ENCODE measurements around the gene HPSE2.

The HPSE2 gene

GRCh38 chr10:99005254-99005653 is 230.4 kb downstream of the HPSE2 start:
- ATAC-seq = no peak
- TF ChIP-seq ZFP30 (CRISPR knock-in tag; IDR thresholded peaks at IDR 0.05) = 0 out of 2 replicates have a peak, but pooled peaks have one; percentile 19
- TF ChIP-seq ISL1 (CRISPR knock-in tag; IDR thresholded peaks at IDR 0.05) = no peak

DNA sequence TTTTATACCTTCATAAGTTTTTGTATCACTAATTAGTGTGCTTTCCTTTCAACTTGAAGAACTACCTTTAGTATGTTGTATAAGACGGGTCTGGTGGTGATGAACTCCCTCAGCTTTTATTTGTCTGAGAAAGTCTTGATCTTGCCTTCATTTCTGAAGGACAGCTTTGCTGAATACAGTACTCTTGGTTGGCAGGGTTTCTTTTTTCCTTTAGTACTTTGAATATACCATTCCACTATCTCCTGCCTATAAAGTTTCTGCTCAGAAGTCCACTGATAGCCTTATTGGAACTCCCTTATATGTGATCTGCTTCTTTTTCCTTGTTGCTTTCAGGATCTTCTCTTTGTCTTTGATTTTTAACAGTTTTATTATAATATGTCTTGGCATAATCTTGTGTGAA is 230.9 kb downstream of the HPSE2 start:
- ATAC-seq = no peak
- no peak for TF ChIP-seq SNAI2 (CRISPR knock-in tag; IDR thresholded peaks at IDR 0.05)
- no peak for TF ChIP-seq ZNF565 (CRISPR knock-in tag; conservative IDR thresholded peaks at IDR 0.05; ENCODE audit: low read depth)
- no peak for TF ChIP-seq ZFP30 (CRISPR knock-in tag; IDR thresholded peaks at IDR 0.05)
- no peak for TF ChIP-seq ZFP3 (CRISPR knock-in tag; IDR thresholded peaks at IDR 0.05)
- TF ChIP-seq ISL1 (CRISPR knock-in tag; IDR thresholded peaks at IDR 0.05) = no peak
- TF ChIP-seq, protein P1, sequence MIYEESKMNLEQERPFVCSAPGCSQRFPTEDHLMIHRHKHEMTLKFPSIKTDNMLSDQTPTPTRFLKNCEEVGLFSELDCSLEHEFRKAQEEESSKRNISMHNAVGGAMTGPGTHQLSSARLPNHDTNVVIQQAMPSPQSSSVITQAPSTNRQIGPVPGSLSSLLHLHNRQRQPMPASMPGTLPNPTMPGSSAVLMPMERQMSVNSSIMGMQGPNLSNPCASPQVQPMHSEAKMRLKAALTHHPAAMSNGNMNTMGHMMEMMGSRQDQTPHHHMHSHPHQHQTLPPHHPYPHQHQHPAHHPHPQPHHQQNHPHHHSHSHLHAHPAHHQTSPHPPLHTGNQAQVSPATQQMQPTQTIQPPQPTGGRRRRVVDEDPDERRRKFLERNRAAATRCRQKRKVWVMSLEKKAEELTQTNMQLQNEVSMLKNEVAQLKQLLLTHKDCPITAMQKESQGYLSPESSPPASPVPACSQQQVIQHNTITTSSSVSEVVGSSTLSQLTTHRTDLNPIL (CRISPR knock-in tag; IDR thresholded peaks at IDR 0.05; ENCODE audit: low read depth) = no peak
- TF ChIP-seq ZNF70 (CRISPR knock-in tag; IDR thresholded peaks at IDR 0.05) = no peak
- no peak for TF ChIP-seq TSHZ2 (CRISPR knock-in tag; IDR thresholded peaks at IDR 0.05)
- TF ChIP-seq ESRRG (CRISPR knock-in tag; IDR thresholded peaks at IDR 0.05) = no peak
- no peak for TF ChIP-seq POU6F1 (CRISPR knock-in tag; IDR thresholded peaks at IDR 0.05; ENCODE audit: borderline replicate concordance, low read depth)
- no peak for TF ChIP-seq ARNTL (CRISPR knock-in tag; IDR thresholded peaks at IDR 0.05; ENCODE audit: borderline replicate concordance, low read depth)
- TF ChIP-seq PPARA (CRISPR knock-in tag; IDR thresholded peaks at IDR 0.05; ENCODE audit: borderline replicate concordance) = no peak
- TF ChIP-seq GLIS3 (CRISPR knock-in tag; IDR thresholded peaks at IDR 0.05) = no peak
- no peak for TF ChIP-seq ZC3H10 (CRISPR knock-in tag; IDR thresholded peaks at IDR 0.05)

GRCh38 chr10:99002392-99002791 is 233.3 kb downstream of the HPSE2 start:
- TF ChIP-seq ISL1 (CRISPR knock-in tag; IDR thresholded peaks at IDR 0.05) (no peak), ZC3H10 (CRISPR knock-in tag; IDR thresholded peaks at IDR 0.05) (no peak), ESRRG (CRISPR knock-in tag; IDR thresholded peaks at IDR 0.05) (no peak), TOX (CRISPR knock-in tag; IDR thresholded peaks at IDR 0.05; ENCODE audit: borderline replicate concordance) (no peak), ZNF8 (CRISPR knock-in tag; IDR thresholded peaks at IDR 0.05) (no peak), SNAI2 (CRISPR knock-in tag; IDR thresholded peaks at IDR 0.05) (no peak), PPARA (CRISPR knock-in tag; IDR thresholded peaks at IDR 0.05; ENCODE audit: borderline replicate concordance) (no peak), CSDC2 (CRISPR knock-in tag; IDR thresholded peaks at IDR 0.05) (no peak), PATZ1 (CRISPR knock-in tag; IDR thresholded peaks at IDR 0.05; ENCODE audit: borderline replicate concordance) (no peak), ARNTL (CRISPR knock-in tag; IDR thresholded peaks at IDR 0.05; ENCODE audit: borderline replicate concordance, low read depth) (no peak), BACH2 (CRISPR knock-in tag; IDR thresholded peaks at IDR 0.05; ENCODE audit: borderline replicate concordance) (no peak), GLIS3 (CRISPR knock-in tag; IDR thresholded peaks at IDR 0.05) (no peak), ZFP30 (CRISPR knock-in tag; IDR thresholded peaks at IDR 0.05) (no peak), ZNF70 (CRISPR knock-in tag; IDR thresholded peaks at IDR 0.05) (no peak)
- no peak for ATAC-seq

DNA sequence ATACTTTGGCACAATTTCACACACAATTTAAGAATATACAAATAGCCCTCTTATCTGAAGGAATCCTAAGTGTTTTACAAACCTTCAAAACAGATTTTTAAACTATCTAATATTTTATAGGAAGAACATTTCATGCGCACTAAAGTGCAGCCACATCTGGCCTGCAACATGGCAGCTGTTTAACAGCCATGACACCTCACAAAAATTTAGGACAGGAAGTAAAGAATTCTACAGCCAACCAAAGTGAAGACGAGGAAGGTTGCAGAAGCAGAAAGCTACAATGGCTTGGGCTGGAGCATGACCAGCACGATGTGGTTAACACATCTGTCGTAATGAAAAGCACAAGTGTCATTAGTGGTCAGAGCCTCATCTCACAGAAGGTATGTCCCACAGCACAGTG is 238.1 kb downstream of the HPSE2 start:
- ATAC-seq = no peak

More for the DNA sequence above, 238.1 kb downstream of the HPSE2 start:
- no peak for TF ChIP-seq PATZ1 (CRISPR knock-in tag; IDR thresholded peaks at IDR 0.05; ENCODE audit: borderline replicate concordance)
- no peak for TF ChIP-seq CSDC2 (CRISPR knock-in tag; IDR thresholded peaks at IDR 0.05)
- TF ChIP-seq ESRRG (CRISPR knock-in tag; IDR thresholded peaks at IDR 0.05) = no peak
- no peak for TF ChIP-seq ZFP30 (CRISPR knock-in tag; IDR thresholded peaks at IDR 0.05)
- TF ChIP-seq ARNTL (CRISPR knock-in tag; IDR thresholded peaks at IDR 0.05; ENCODE audit: borderline replicate concordance, low read depth) = no peak
- TF ChIP-seq TOX (CRISPR knock-in tag; IDR thresholded peaks at IDR 0.05; ENCODE audit: borderline replicate concordance) = no peak
- TF ChIP-seq TCF4 (CRISPR knock-in tag; IDR thresholded peaks at IDR 0.05; ENCODE audit: borderline replicate concordance) = no peak
- TF ChIP-seq, protein P1 (CRISPR knock-in tag; IDR thresholded peaks at IDR 0.05; ENCODE audit: low read depth) = no peak
- TF ChIP-seq PPARA (CRISPR knock-in tag; IDR thresholded peaks at IDR 0.05; ENCODE audit: borderline replicate concordance) = no peak
- no peak for TF ChIP-seq CSRNP3 (CRISPR knock-in tag; IDR thresholded peaks at IDR 0.05)
- no peak for TF ChIP-seq GLIS3 (CRISPR knock-in tag; IDR thresholded peaks at IDR 0.05)
- no peak for TF ChIP-seq OSR1 (CRISPR knock-in tag; IDR thresholded peaks at IDR 0.05)
- TF ChIP-seq ZNF70 (CRISPR knock-in tag; IDR thresholded peaks at IDR 0.05) = no peak
- TF ChIP-seq SNAI2 (CRISPR knock-in tag; IDR thresholded peaks at IDR 0.05) = no peak
